Neuron (in vitro differentiated cells): ENCODE results near the gene KAZN.

Source experiments
- H2AFZ ChIP-seq: one replicate; pipeline ENCODE4 v1.6.1; 2013; ENCODE audit warnings: low read depth, mild to moderate bottlenecking, inconsistent platforms, low read length, moderate library complexity
- H3K27me3 ChIP-seq: one replicate; pipeline ENCODE4 v1.6.1; 2013; ENCODE audit warnings: low read length; ENCODE audit not compliant: insufficient read depth
- H3K36me3 ChIP-seq: one replicate; pipeline ENCODE4 v1.6.1; 2013; ENCODE audit warnings: low read length; ENCODE audit not compliant: insufficient read depth
- H3K4me1 ChIP-seq: one replicate; pipeline ENCODE4 v1.6.1; 2013; ENCODE audit warnings: low read length; ENCODE audit not compliant: insufficient read depth
- H3K4me3 ChIP-seq: 2 replicates; pipeline ENCODE4 v1.5.1; 2013; ENCODE audit warnings: mild to moderate bottlenecking, low read length, moderate library complexity
- H3K9me3 ChIP-seq: one replicate; pipeline ENCODE4 v1.6.1; 2013; ENCODE audit warnings: low read length

KAZN gene

DNA sequence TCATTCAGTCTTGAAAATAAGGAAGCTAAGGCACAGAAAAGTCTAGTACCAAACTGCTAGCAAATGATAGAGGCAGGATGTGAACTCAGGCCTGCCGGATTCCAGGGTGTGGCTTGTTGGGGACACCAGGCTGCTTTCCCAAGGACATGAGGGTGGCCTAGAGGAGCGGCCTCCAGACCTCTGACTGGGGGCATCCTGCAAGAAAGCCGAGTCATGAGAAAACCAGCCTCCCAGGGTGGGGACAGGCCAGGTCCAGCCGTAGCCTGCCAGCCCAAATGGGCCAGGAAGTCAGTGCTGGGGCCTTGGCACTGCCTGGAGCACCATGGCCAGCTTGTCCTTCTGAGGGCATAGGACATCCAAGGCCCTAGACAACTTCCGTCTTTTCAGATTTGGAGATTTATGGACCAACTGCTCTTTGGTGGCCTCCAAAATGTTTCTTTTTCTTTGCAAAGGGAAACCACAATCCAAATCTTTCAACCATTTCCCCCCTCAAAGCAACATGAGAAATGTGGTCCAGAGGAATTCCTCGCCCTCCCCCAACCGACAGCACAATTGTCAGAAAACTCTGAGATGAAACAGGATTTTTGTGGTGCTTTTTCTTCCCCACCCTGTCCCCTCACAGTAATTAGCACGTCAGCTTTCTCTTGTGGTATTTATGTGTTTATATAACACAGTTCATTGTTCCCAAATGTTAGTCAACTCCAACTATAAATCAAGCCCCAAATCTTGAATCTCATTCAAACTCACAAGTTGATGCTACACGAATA is 212.3 kb downstream of the KAZN start:
- no peak overlapping the region for H2AFZ ChIP-seq
- peaks cover 8% of the 10 kb centered on the region for H3K36me3 ChIP-seq

DNA sequence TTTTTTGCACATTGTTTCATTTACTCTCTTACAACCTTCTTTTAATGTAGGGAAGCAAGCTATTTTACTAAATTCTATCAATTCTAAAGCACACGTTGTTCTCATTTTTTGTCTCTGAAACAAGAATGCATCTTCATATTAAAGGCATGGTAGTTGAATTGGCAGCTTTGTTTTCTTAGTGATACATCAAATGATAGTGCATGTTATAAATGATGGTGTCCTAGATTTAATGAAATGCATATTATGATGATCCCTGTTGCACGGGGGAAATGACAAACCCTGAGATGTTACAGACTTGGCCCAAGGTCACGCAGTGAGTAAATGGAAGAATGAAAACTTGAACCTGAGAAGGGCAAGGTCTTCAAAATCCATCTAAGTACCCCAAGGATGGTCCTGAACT is 213.1 kb downstream of the KAZN start:
- Histone ChIP-seq H3K36me3 (peaks cover under 1% of the 10 kb centered on the region), H3K27me3 (no peaks in the 10 kb centered on the region), H2AFZ (no peak overlapping the region), H3K9me3 (peaks cover 16% of the 10 kb centered on the region), H3K4me1 (peaks cover 4% of the 10 kb centered on the region), H3K4me3 (no peak overlapping the region)

More for the DNA sequence above, 212.3 kb downstream of the KAZN start:
- Histone ChIP-seq H3K9me3 (peaks cover 20% of the 10 kb centered on the region), H3K4me3 (no peak overlapping the region), H3K4me1 (peaks cover 4% of the 10 kb centered on the region), H3K27me3 (no peaks in the 10 kb centered on the region)

DNA sequence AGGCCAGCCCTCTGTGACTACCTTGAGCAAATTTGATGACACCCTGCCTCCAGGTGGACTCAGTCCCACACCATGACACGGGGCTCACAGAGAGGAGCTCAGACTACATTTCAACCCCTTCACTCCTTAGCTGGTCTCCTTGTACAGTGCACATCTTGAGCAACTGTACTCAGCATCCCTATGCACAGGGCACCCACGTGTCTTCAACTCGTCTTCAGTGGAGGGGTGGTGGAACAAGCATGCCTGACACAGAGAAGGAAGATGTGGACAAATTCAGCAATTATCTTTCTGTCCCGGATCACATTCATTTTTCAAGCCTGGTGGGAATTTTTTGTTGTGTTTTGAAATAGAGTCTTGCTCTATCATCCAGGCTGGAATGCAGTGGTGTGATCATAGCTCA is 213.7 kb downstream of the KAZN start:
- peaks cover 4% of the 10 kb centered on the region for H3K4me1 ChIP-seq
- H3K9me3 ChIP-seq = peaks cover 11% of the 10 kb centered on the region
- H3K27me3 ChIP-seq = no peaks in the 10 kb centered on the region
- no peaks in the 10 kb centered on the region for H3K36me3 ChIP-seq
- no peak overlapping the region for H2AFZ ChIP-seq
- no peak overlapping the region for H3K4me3 ChIP-seq

DNA sequence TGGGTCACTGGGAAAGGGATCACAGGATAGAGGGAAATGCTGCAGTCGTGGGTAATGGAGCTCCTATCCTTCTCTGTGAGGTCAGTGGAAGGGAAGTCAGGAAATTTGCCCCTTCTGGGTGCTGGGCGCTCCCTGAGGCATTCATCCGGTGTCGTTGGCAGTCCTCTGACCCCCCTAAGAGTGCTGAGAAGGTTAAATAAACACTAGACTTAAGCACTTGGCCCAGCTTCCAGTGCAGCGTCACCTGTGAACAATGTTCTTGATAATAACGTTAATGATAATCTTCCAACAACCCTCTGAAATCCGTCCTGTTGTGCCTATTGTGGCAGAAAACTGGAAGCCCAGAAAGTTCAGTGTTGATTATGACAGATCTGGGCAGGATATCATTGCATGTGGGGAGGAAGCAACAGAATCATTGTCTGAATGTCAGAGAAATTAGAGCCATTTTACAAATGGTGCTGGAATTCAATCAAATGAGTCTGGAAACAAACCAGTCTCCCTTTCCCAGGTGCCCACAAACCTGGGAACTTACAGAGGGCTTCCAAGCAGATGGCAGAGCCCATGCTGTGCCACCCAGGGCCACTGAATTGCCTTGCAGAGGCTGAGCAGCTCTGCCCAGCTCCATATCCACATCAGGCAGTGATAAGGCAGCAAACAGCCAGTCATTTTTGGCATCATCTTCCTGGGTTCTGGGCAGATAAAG is 216.8 kb downstream of the KAZN start:
- H3K27me3 ChIP-seq = no peaks in the 10 kb centered on the region
- H3K9me3 ChIP-seq = peaks cover 7% of the 10 kb centered on the region
- H2AFZ ChIP-seq = no peak overlapping the region
- peaks cover under 1% of the 10 kb centered on the region for H3K4me1 ChIP-seq
- H3K36me3 ChIP-seq = no peaks in the 10 kb centered on the region
- no peak overlapping the region for H3K4me3 ChIP-seq

DNA sequence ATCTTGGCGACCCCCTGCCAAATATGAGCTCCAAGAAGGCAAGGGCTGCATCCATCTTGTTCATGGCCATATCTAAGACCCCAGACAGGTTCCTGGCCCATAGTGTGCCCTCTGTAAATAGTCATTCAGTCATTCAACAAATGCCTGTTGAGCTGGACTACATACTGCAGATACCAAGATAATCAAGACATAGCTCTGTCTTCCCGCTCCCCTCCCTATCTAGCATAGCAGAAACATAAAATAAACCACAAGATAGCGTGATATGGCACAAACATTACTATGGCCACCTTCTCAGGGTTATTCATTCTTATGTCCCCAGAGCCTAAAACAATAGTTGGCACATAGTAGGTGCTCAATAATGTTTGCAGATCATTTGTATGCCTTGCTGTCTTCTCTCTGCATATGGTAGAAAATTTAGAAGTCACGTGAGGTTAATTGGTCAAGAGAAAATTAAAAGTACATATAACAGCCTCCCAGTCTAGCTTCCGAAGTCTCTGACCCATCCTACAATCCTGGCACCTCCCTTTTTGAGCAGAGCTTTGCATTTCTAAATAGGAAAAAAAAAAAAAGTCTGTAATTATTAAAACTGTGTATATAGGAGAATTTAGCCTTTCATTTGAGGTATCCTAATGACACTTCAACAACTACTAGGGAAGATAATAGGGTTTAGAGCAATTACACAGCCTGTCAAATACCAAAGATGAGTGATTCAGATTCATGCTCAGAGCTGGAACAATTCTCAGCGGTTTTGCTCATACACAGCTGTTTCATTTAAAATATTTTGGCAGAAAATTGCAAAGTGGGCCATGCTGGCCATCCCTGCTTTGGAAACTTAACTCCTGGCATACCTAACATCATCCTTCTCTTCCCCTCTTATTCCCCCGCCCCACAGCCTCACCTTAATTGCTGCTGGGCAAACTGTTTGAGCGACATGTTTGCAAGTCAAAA is 219.0 kb downstream of the KAZN start:
- peaks cover 3% of the 10 kb centered on the region for H3K9me3 ChIP-seq
- H2AFZ ChIP-seq = no peak overlapping the region
- H3K27me3 ChIP-seq = no peaks in the 10 kb centered on the region
- H3K4me3 ChIP-seq = no peak overlapping the region
- no peaks in the 10 kb centered on the region for H3K36me3 ChIP-seq
- H3K4me1 ChIP-seq = no peaks in the 10 kb centered on the region

DNA sequence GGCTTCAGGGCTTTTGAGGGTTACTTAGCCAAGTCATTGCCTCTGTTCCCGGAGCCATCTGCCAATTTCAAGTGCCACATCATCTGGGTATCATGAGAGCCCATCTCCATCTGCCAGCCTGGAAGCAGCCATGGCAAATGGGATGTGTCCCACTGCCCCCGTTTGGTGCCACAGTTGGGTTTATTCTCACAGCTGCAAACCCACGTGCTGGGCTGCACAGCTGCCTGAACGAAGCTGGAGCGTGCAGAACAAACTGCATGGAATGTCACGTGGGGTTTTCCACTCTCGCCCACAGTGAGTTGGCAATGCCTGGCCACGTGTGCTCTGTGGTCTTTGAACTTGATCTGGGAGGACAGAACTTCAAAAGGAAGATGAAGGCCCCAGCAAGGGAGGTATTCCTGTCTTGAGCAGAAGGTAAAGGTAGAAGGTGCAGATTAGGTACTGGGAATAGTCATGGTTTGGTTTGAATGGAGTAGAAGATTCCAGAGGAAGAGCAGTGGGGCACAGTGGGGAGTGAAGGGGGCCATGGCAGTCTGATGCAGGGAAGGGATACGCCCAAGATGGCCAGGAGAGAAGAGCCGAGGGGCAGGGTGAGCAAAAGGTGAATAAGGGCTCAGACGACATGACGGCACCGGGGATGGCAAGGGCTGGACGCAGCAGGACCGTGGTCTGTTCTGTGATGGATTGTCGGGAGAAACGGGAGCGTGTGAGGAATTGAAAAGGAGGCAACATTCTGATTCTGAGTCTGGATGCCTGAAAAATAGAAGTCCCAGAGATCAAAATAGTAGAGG is 222.0 kb downstream of the KAZN start:
- Histone ChIP-seq H2AFZ (no peak overlapping the region), H3K4me3 (no peak overlapping the region), H3K27me3 (no peaks in the 10 kb centered on the region), H3K36me3 (no peaks in the 10 kb centered on the region), H3K4me1 (no peaks in the 10 kb centered on the region), H3K9me3 (peaks cover 3% of the 10 kb centered on the region)

DNA sequence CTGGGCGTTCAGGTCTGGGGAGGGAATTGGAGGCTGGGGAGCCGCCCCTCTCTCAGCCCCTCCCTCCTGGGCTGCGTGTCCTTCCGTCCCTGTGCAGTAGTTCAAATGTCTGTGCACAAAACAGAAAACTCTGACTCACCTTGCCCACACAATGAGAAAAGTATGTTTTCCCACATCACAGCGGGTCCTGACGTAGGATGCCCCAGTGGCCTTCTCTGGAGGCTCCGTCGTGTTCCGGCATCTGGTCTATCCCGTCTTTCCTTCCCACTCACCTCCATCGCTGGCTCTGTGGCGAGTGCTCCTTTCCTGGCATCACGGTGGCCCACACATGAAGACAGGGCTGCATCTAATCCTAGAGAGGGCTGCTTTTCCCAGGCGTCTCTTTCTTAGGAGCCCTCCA is 224.0 kb downstream of the KAZN start:
- Histone ChIP-seq H3K4me3 (no peak overlapping the region), H2AFZ (no peak overlapping the region), H3K36me3 (no peaks in the 10 kb centered on the region), H3K27me3 (no peaks in the 10 kb centered on the region), H3K4me1 (no peaks in the 10 kb centered on the region), H3K9me3 (no peaks in the 10 kb centered on the region)

DNA sequence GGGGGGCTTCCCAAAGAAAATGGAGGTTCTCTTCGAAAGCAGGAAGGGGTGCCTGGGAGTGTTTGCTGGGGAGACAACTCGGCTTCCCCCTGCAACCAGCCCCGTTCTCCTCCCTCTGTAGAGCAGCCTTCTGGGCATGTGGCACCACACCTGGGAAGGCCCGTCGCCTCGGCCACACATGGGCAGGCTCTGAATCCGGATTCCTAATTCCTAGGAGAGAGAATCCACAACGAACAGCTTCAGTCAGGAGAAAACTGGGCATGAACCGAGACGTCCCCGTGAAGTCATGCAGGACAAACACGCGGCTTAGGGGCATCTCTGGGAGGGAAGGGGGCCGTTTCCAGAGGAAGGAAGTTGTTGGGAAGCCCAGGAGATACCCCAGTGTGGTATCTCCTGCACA is 224.5 kb downstream of the KAZN start:
- Histone ChIP-seq H3K27me3 (no peaks in the 10 kb centered on the region), H2AFZ (no peak overlapping the region), H3K9me3 (peaks cover 2% of the 10 kb centered on the region), H3K4me1 (no peaks in the 10 kb centered on the region), H3K36me3 (no peaks in the 10 kb centered on the region), H3K4me3 (no peak overlapping the region)

DNA sequence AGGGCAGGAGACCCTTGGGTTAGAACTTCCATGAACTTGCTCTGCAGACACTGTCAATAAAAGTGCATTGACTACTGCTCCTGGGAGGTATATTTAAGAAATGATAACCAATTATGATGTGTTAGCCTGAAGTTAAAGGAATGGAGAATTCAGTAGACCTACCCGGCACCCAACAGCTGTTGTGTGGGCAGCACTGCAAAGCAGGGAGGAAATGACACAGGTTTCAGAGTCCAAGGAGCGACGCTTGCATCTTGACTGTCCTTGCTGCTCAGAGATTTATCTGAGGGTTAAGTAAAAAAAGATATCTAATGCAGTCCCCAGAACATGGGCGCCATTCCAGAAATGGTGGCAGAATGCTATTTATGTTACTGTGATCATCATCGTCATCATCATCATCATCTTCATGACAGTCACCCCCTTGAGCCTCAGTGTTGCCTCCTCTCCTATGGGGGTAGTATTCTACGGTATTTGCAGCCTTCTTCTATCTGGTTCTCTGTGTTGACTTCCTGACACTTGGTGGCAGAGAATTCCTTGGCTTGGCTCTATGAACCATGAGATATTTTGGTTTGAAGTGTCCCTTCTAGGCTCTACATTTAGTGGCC is 225.9 kb downstream of the KAZN start:
- Histone ChIP-seq H3K36me3 (no peaks in the 10 kb centered on the region), H3K27me3 (no peaks in the 10 kb centered on the region), H3K4me3 (no peak overlapping the region), H3K9me3 (peaks cover 2% of the 10 kb centered on the region), H2AFZ (no peak overlapping the region), H3K4me1 (no peaks in the 10 kb centered on the region)

DNA sequence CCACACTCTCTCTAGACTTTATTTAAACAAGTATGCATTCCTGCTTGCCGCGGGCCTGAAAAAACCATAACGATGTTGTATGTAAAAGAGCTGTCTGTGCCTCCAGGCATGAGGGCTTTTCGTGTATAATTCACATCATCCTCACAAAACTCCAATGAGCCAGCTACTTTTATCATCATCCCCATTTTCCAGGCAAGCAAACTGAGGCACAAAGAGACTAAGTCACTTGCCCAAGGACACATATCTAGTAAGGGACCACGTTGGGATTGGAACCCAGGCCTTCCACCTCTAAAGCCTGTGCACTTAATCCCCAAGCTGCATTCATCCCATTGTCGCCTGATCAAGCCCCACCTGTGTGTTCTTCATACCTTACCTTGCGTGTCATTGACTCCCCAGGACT is 226.9 kb downstream of the KAZN start:
- Histone ChIP-seq H2AFZ (no peak overlapping the region), H3K9me3 (peaks cover 2% of the 10 kb centered on the region), H3K4me1 (no peaks in the 10 kb centered on the region), H3K4me3 (no peak overlapping the region), H3K27me3 (no peaks in the 10 kb centered on the region), H3K36me3 (no peaks in the 10 kb centered on the region)

DNA sequence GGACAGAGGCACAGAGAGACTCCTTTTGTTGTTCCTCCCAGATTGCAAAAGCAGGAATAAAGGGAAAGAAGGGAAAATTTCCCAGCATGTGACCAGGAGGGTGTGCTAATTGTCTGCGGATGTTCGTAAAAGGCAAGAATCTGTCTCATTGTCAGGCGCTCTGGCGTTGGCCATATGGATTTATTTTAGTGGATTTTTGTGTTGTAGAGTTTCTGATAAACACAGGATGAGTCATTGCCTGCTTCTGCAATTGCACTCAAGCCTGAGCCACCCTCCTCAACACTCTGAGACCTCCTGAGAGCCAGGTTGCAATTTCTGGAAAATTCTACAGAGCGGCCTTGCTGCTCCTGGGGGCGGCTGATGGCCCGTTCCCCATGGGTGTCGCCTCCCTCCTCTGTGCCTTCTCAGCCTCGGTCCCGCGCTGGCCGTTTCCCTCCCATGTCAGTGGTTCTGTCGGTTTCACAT is 227.7 kb downstream of the KAZN start:
- Histone ChIP-seq H3K27me3 (no peaks in the 10 kb centered on the region), H3K4me1 (no peaks in the 10 kb centered on the region), H3K4me3 (no peak overlapping the region), H2AFZ (no peak overlapping the region), H3K9me3 (peaks cover 2% of the 10 kb centered on the region), H3K36me3 (peaks cover 3% of the 10 kb centered on the region)

DNA sequence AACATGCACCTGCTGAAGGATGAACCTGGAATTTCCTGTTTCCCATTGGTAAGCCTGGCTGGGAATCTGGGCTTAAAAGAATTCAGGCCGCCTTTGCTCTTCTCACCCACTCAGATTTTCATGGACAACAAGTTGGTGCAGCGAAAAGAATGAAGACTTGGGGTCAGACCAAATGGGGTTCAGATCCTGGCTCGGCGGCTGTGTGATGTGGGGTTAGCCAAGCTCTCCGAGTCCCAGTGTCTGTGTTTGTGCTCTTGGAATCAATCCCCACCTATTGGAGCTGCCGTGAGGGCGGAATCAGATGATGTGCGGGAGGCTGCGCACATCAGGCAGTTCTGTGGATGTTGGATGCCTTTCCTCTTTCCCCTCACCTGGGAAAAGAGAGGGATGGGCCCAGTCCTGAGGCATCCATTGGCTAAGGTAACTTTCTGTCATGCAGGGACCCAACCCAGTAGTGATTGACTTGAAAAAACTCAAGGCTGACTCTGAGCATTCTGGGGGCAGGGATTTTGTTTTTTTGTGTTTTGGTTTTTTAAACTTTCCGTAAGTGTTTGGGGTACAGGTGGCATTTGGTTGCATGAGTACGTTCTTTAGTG is 228.3 kb downstream of the KAZN start:
- H3K27me3 ChIP-seq = no peaks in the 10 kb centered on the region
- H3K9me3 ChIP-seq = peaks cover 2% of the 10 kb centered on the region

More for the DNA sequence above, 228.3 kb downstream of the KAZN start:
- H3K4me1 ChIP-seq = no peaks in the 10 kb centered on the region
- no peak overlapping the region for H2AFZ ChIP-seq
- H3K4me3 ChIP-seq = no peak overlapping the region
- peaks cover 5% of the 10 kb centered on the region for H3K36me3 ChIP-seq
